Right lobe of liver (tissue), 6 donors: ENCODE results near the gene CDK11A. TPM values are rescaled to one million over a fixed set of nuclear protein-coding genes. Genes with fewer than 3 reads are reported as not detected.
"Not testable (repeated sequence)": the region's sequence is repeated elsewhere in the genome, so short reads cannot be mapped to it uniquely, and the experiment has no call there.

Source experiments
- ATAC-seq, 4 donors: fragments of 200-7000 bp; cut with Tn5 transposase; one replicate each; pipeline ENCODE4 v1.9.1; 2020; ENCODE audit warnings: mild to moderate bottlenecking in 4 of 4, moderate library complexity in 4 of 4
- DNase-seq, 3 donors: peaks; one replicate each; pipeline ENCODE4 v3.0.0-alpha.2; 2020
- H3K27ac ChIP-seq, 3 donors: fragments of 200-600 bp; one replicate each; pipeline ENCODE4 v1.8.0; 2022
- H3K27me3 ChIP-seq, 2 donors: fragments of 200-600 bp; one replicate each; pipeline ENCODE4 v1.8.0; 2022
- H3K36me3 ChIP-seq, 4 donors: fragments of 200-600 bp; sonication (generic) in 1 of 4; one replicate each; pipeline versions ENCODE4 v1.5.1 to v1.8.0; 2017 to 2022; ENCODE audit warnings: control low read depth in 1 of 4
- H3K4me1 ChIP-seq, 4 donors: fragments of 200-600 bp; sonication (generic) in 1 of 4; one replicate each; pipeline versions ENCODE4 v1.5.1 to v1.8.0; 2017 to 2022; ENCODE audit warnings: control low read depth in 1 of 4
- H3K4me3 ChIP-seq, 3 donors: fragments of 200-600 bp; one replicate each; pipeline ENCODE4 v1.8.0; 2022
- H3K9me3 ChIP-seq, 4 donors: fragments of 200-600 bp; sonication (generic) in 1 of 4; one replicate each; pipeline versions ENCODE4 v1.5.1 to v1.8.0; 2017 to 2022; ENCODE audit warnings: control low read depth in 1 of 4
- CTCF ChIP-seq, 4 donors: fragments of 200-600 bp in 3 of 4; fragments of 450-650 bp in 1 of 4; IDR thresholded peaks; one replicate each; pipeline versions ENCODE4 v1.5.1 to v1.8.0; 2016 to 2022; ENCODE audit warnings: antibody characterized with exemption in 4 of 4, mild to moderate bottlenecking in 2 of 4
- POLR2A ChIP-seq: fragments of 450-650 bp; IDR thresholded peaks from one replicate; pipeline ENCODE4 v1.6.1; 2017; ENCODE audit warnings: antibody characterized with exemption, mild to moderate bottlenecking
- WGBS: methylation state at CpG from one replicate; pipeline ENCODE4 v1.1.6; 2018; ENCODE audit warnings: low coverage, low lambda C conversion rate; ENCODE audit not compliant: insufficient coverage; ENCODE audit errors: missing lambda C conversion rate; 5-methylcytosine and 5-hydroxymethylcytosine counted together
- intact Hi-C, 2 donors: fragments of 100-400 bp; cut with DNase I; formaldehyde crosslinking; loops; one replicate each; pipeline versions ENCODE4 v1.11.2 to v1.14.1; 2022
- long read RNA-seq: library from polyadenylated mRNA; unstranded; transcript quantifications from one replicate; pipeline ENCODE4 v2.0.0, GENCODE V29; 2019
- total RNA-seq, 6 experiments: library from RNA; depleted of rRNA in 2 of 6; stranded (reverse); fragments of >200 nt in 2 of 6; fragmentation: NEBNext Ultra II Directional in 3 of 6; extraction: Animal tissue kit (Norgen Biotek cat#: 25700) in 3 of 6; gene quantifications; one replicate each; pipeline versions ENCODE4 v1.1.0 to v1.2.4, GENCODE V29; 2016 to 2023
- donor health status: DM: no; HTN: yes; CAD: no.
- donor health status: DM: no; HTN: no; CAD: no.
- donor health status: DM: no; HTN: no; CAD: no.
- donor health status: DM: no; HTN: yes; CAD: no.
- donor health status: DM: no; HTN: yes; CAD: no.

The CDK11A gene
- 10 to 100 TPM in 4 of 6 experiments, 1 to 10 TPM in 2; 8.4 to 25.2 (median 11.0) TPM for total RNA-seq
- long read RNA-seq, partial matches to known transcripts = 4 of 5 reads
- long read RNA-seq, other reads (novel, unspliced or antisense) = 1 of 5 reads

GRCh38 chr1:1724035-1724864 lies at the start of gene CDK11A:
Gene CDK11A, minus strand, starts transcription at chr1:1724357. Its CDS starts 1,539 bp downstream, at chr1:1722818.
- Histone ChIP-seq H3K27ac (peak within 1 kb of the TSS; percentile 37 to 74 (median 63)), H3K4me3 (peak within 1 kb of the TSS; percentile 50 to 65 (median 58))
- intact Hi-C loops, H3K4me1 ChIP-seq, H3K36me3 ChIP-seq, H3K9me3 ChIP-seq, H3K27me3 ChIP-seq: not testable (repeated sequence)
- TF ChIP-seq CTCF (IDR thresholded peaks at IDR 0.05) = peak; percentile 20 to 37 (median 31)
- peak; percentile 77 for TF ChIP-seq POLR2A
- peak; percentile 95 to 98 (median 97) for DNase-seq
- WGBS = 0% methylated on average over 11 of the region's 78 CpGs
- ATAC-seq = peak; percentile 93 to 96 (median 95)

- Histone ChIP-seq H3K9me3 (no peaks in the 10 kb centered on the region), H3K36me3 (peaks cover 0 to 11% (median under 1%) of the 10 kb centered on the region in 4 donors), H3K4me1 (peaks cover 0 to 40% (median 18%) of the 10 kb centered on the region in 4 donors), H3K27ac (no peak overlapping the region), H3K4me3 (no peak overlapping the region), H3K27me3 (no peaks in the 10 kb centered on the region)
- DNase-seq = peak in 1 of 3 donors; percentile 10
- ATAC-seq = no peak
- 46% methylated on average over 4 of the region's 4 CpGs for WGBS
- TF ChIP-seq CTCF (IDR thresholded peaks at IDR 0.05) = no peak
- no peak for TF ChIP-seq POLR2A
- intact Hi-C loops = no loop called here
Measured at GRCh38 chr1:1773874-1774273, 49.7 kb upstream of the CDK11A start.

- DNase-seq = no peak
- ATAC-seq = no peak
- Histone ChIP-seq H3K36me3 (peaks cover 0 to 14% (median under 1%) of the 10 kb centered on the region in 4 donors), H3K4me1 (peaks cover 0 to 41% (median 17%) of the 10 kb centered on the region in 4 donors), H3K9me3 (no peaks in the 10 kb centered on the region), H3K27me3 (no peaks in the 10 kb centered on the region), H3K4me3 (no peak overlapping the region), H3K27ac (no peak overlapping the region)
- TF ChIP-seq POLR2A (no peak), CTCF (IDR thresholded peaks at IDR 0.05) (no peak)
- 97% methylated on average over 3 of the region's 3 CpGs for WGBS
- intact Hi-C loops = no loop called here
Measured at GRCh38 chr1:1771096-1771495, 46.9 kb upstream of the CDK11A start.

- ATAC-seq = no peak
- intact Hi-C loops = no loop called here
- H3K27ac ChIP-seq = no peak overlapping the region
- no peak for TF ChIP-seq POLR2A
- TF ChIP-seq CTCF (IDR thresholded peaks at IDR 0.05) = no peak
- H3K9me3 ChIP-seq = no peaks in the 10 kb centered on the region
- no peak overlapping the region for H3K4me3 ChIP-seq
- WGBS = 100% methylated on average over 3 of the region's 3 CpGs
- no peaks in the 10 kb centered on the region for H3K27me3 ChIP-seq
- H3K4me1 ChIP-seq = peaks cover 0 to 38% (median 17%) of the 10 kb centered on the region in 4 donors
- H3K36me3 ChIP-seq = peaks cover 0 to 14% (median under 1%) of the 10 kb centered on the region in 4 donors
- DNase-seq = no peak
Measured at GRCh38 chr1:1770102-1770501, 45.9 kb upstream of the CDK11A start.
